Mucosa of rectum (tissue), 2 donors: Measurements from ENCODE around the gene LAMA2.

Source experiments
- H3K27ac ChIP-seq, 2 donors: one replicate each; pipeline ENCODE4 v1.7.0; 2013; ENCODE audit warnings: inconsistent platforms in 2 of 2, low read depth in 2 of 2, low read length in 2 of 2
- H3K27me3 ChIP-seq, 2 donors: one replicate each; pipeline ENCODE4 v1.7.0; 2013; ENCODE audit warnings: low read length in 2 of 2; ENCODE audit not compliant: control insufficient read depth in 2 of 2, insufficient read depth in 2 of 2
- H3K36me3 ChIP-seq, 2 donors: one replicate each; pipeline ENCODE4 v1.7.0; 2013; ENCODE audit warnings: low read length in 2 of 2; ENCODE audit not compliant: control insufficient read depth in 2 of 2, insufficient read depth in 2 of 2
- H3K4me1 ChIP-seq, 2 donors: one replicate each; pipeline ENCODE4 v1.7.0; 2013; ENCODE audit warnings: low read length in 2 of 2, mild to moderate bottlenecking in 1 of 2; ENCODE audit not compliant: control insufficient read depth in 2 of 2, insufficient read depth in 2 of 2
- H3K4me3 ChIP-seq, 2 donors: one replicate each; pipeline ENCODE4 v1.7.0; 2013; ENCODE audit warnings: low read length in 2 of 2
- H3K9ac ChIP-seq, 2 donors: one replicate each; pipeline ENCODE4 v1.7.0; 2013; ENCODE audit warnings: low read length in 2 of 2, low read depth in 1 of 2, mild to moderate bottlenecking in 1 of 2
- H3K9me3 ChIP-seq, 2 donors: one replicate each; pipeline ENCODE4 v1.7.0; 2013; ENCODE audit warnings: low read length in 2 of 2; ENCODE audit not compliant: control insufficient read depth in 2 of 2
- donor health status: healthy.
- donor health status: Normal muscosa, but diverticular disease.

Gene LAMA2

GRCh38 chr6:128903715-128904114 is 20.8 kb downstream of the LAMA2 start:
- H3K27ac ChIP-seq = no peak overlapping the region
- H3K4me1 ChIP-seq = no peaks in the 10 kb centered on the region

GRCh38 chr6:128914051-128914450 is 31.1 kb downstream of the LAMA2 start:
- Histone ChIP-seq H3K27ac (no peak overlapping the region), H3K9ac (no peak overlapping the region), H3K4me3 (no peak overlapping the region), H3K9me3 (no peaks in the 10 kb centered on the region), H3K36me3 (no peaks in the 10 kb centered on the region), H3K4me1 (no peaks in the 10 kb centered on the region), H3K27me3 (no peaks in the 10 kb centered on the region)

More at GRCh38 chr6:128903715-128904114, 20.8 kb downstream of the LAMA2 start:
- Histone ChIP-seq H3K27me3 (no peaks in the 10 kb centered on the region), H3K9ac (no peak overlapping the region), H3K36me3 (no peaks in the 10 kb centered on the region), H3K9me3 (no peaks in the 10 kb centered on the region), H3K4me3 (no peak overlapping the region)

- Histone ChIP-seq H3K27ac (no peak overlapping the region), H3K4me1 (no peaks in the 10 kb centered on the region)
Observed at GRCh38 chr6:128918886-128919285, 35.9 kb downstream of the LAMA2 start.

GRCh38 chr6:128919412-128920180 is 36.7 kb downstream of the LAMA2 start:
- Histone ChIP-seq H3K27me3 (no peaks in the 10 kb centered on the region), H3K4me3 (no peak overlapping the region), H3K4me1 (no peaks in the 10 kb centered on the region), H3K27ac (no peak overlapping the region), H3K9me3 (no peaks in the 10 kb centered on the region), H3K9ac (no peak overlapping the region), H3K36me3 (no peaks in the 10 kb centered on the region)

More at GRCh38 chr6:128918886-128919285, 35.9 kb downstream of the LAMA2 start:
- no peaks in the 10 kb centered on the region for H3K36me3 ChIP-seq
- H3K4me3 ChIP-seq = no peak overlapping the region
- H3K27me3 ChIP-seq = no peaks in the 10 kb centered on the region
- no peak overlapping the region for H3K9ac ChIP-seq
- H3K9me3 ChIP-seq = no peaks in the 10 kb centered on the region

- Histone ChIP-seq H3K4me3 (no peak overlapping the region), H3K36me3 (no peaks in the 10 kb centered on the region), H3K9ac (no peak overlapping the region), H3K27me3 (no peaks in the 10 kb centered on the region), H3K9me3 (no peaks in the 10 kb centered on the region), H3K4me1 (no peaks in the 10 kb centered on the region), H3K27ac (no peak overlapping the region)
Observed at GRCh38 chr6:128925765-128926164, 42.8 kb downstream of the LAMA2 start.

- no peak overlapping the region for H3K9ac ChIP-seq
- H3K9me3 ChIP-seq = no peaks in the 10 kb centered on the region
- no peak overlapping the region for H3K27ac ChIP-seq
- H3K27me3 ChIP-seq = no peaks in the 10 kb centered on the region
- no peaks in the 10 kb centered on the region for H3K36me3 ChIP-seq
- no peaks in the 10 kb centered on the region for H3K4me1 ChIP-seq
- no peak overlapping the region for H3K4me3 ChIP-seq
Observed at GRCh38 chr6:128929869-128930268, 46.9 kb downstream of the LAMA2 start.

GRCh38 chr6:128930321-128930720 is 47.4 kb downstream of the LAMA2 start:
- no peaks in the 10 kb centered on the region for H3K36me3 ChIP-seq
- no peaks in the 10 kb centered on the region for H3K4me1 ChIP-seq
- H3K27me3 ChIP-seq = no peaks in the 10 kb centered on the region
- no peak overlapping the region for H3K27ac ChIP-seq
- H3K9ac ChIP-seq = no peak overlapping the region
- H3K9me3 ChIP-seq = no peaks in the 10 kb centered on the region
- no peak overlapping the region for H3K4me3 ChIP-seq

- Histone ChIP-seq H3K27ac (no peak overlapping the region), H3K9me3 (no peaks in the 10 kb centered on the region), H3K27me3 (no peaks in the 10 kb centered on the region), H3K9ac (no peak overlapping the region), H3K36me3 (no peaks in the 10 kb centered on the region), H3K4me1 (no peaks in the 10 kb centered on the region), H3K4me3 (no peak overlapping the region)
Observed at GRCh38 chr6:128932061-128932460, 49.1 kb downstream of the LAMA2 start.

- Histone ChIP-seq H3K4me3 (no peak overlapping the region), H3K27ac (no peak overlapping the region), H3K36me3 (no peaks in the 10 kb centered on the region), H3K27me3 (no peaks in the 10 kb centered on the region), H3K9me3 (no peaks in the 10 kb centered on the region), H3K4me1 (no peaks in the 10 kb centered on the region), H3K9ac (no peak overlapping the region)
Observed at GRCh38 chr6:128950864-128951263, 67.9 kb downstream of the LAMA2 start.

GRCh38 chr6:128952902-128953301 is 70.0 kb downstream of the LAMA2 start:
- Histone ChIP-seq H3K27me3 (no peaks in the 10 kb centered on the region), H3K9ac (no peak overlapping the region), H3K9me3 (no peaks in the 10 kb centered on the region), H3K4me1 (no peaks in the 10 kb centered on the region), H3K4me3 (no peak overlapping the region), H3K36me3 (no peaks in the 10 kb centered on the region), H3K27ac (no peak overlapping the region)
